ENCODE data around the gene STAB2. TPM values are rescaled to one million over a fixed set of nuclear protein-coding genes. Genes with fewer than 3 reads are reported as not detected.
"Not testable (repeated sequence)": the region's sequence is repeated elsewhere in the genome, so short reads cannot be mapped to it uniquely, and the experiment has no call there.

Gene STAB2
- total RNA-seq, 1 donor from 2014 or later = not detected

GRCh38 chr12:103809154-103809553, 222.1 kb downstream of the STAB2 start:
- no peaks in the 10 kb centered on the region for H3K9me3 Mint-ChIP-seq (ENCODE audit: unreplicated experiment)
- H3K27ac Mint-ChIP-seq (ENCODE audit: unreplicated experiment) = no peak overlapping the region
- no peaks in the 10 kb centered on the region for H3K27me3 Mint-ChIP-seq (ENCODE audit: unreplicated experiment)
- H3K4me3 Mint-ChIP-seq (ENCODE audit: unreplicated experiment) = no peak overlapping the region
- DNase-seq (ENCODE audit: extremely low spot score, unreplicated experiment) = no peak
- H3K4me1 Mint-ChIP-seq (ENCODE audit: unreplicated experiment) = peaks cover 28% of the 10 kb centered on the region
- no peak for TF ChIP-seq CTCF (IDR thresholded peaks at IDR 0.05)
- peaks cover 24% of the 10 kb centered on the region for H3K36me3 Mint-ChIP-seq (ENCODE audit: unreplicated experiment)

GRCh38 chr12:103809639-103810038, 222.6 kb downstream of the STAB2 start:
- not testable (repeated sequence) for H3K27me3 Mint-ChIP-seq (ENCODE audit: unreplicated experiment); DNase-seq (ENCODE audit: extremely low spot score, unreplicated experiment); H3K27ac Mint-ChIP-seq (ENCODE audit: unreplicated experiment); H3K9me3 Mint-ChIP-seq (ENCODE audit: unreplicated experiment); H3K4me3 Mint-ChIP-seq (ENCODE audit: unreplicated experiment)
- H3K36me3 Mint-ChIP-seq (ENCODE audit: unreplicated experiment) = peaks cover 26% of the 10 kb centered on the region
- peaks cover 27% of the 10 kb centered on the region for H3K4me1 Mint-ChIP-seq (ENCODE audit: unreplicated experiment)

GRCh38 chr12:103810111-103810510, 223.0 kb downstream of the STAB2 start:
- H3K27me3 Mint-ChIP-seq (ENCODE audit: unreplicated experiment) = no peaks in the 10 kb centered on the region
- peaks cover 26% of the 10 kb centered on the region for H3K36me3 Mint-ChIP-seq (ENCODE audit: unreplicated experiment)
- H3K9me3 Mint-ChIP-seq (ENCODE audit: unreplicated experiment) = no peaks in the 10 kb centered on the region
- H3K4me3 Mint-ChIP-seq (ENCODE audit: unreplicated experiment) = no peak overlapping the region
- TF ChIP-seq CTCF (IDR thresholded peaks at IDR 0.05) = no peak
- H3K27ac Mint-ChIP-seq (ENCODE audit: unreplicated experiment) = no peak overlapping the region
- no peak for DNase-seq (ENCODE audit: extremely low spot score, unreplicated experiment)
- peaks cover 22% of the 10 kb centered on the region for H3K4me1 Mint-ChIP-seq (ENCODE audit: unreplicated experiment)

- no peak overlapping the region for H3K27ac Mint-ChIP-seq (ENCODE audit: unreplicated experiment)
- no peak overlapping the region for H3K4me3 Mint-ChIP-seq (ENCODE audit: unreplicated experiment)
- TF ChIP-seq CTCF (IDR thresholded peaks at IDR 0.05) = no peak
- H3K27me3 Mint-ChIP-seq (ENCODE audit: unreplicated experiment) = no peaks in the 10 kb centered on the region
- no peaks in the 10 kb centered on the region for H3K9me3 Mint-ChIP-seq (ENCODE audit: unreplicated experiment)
- H3K4me1 Mint-ChIP-seq (ENCODE audit: unreplicated experiment) = peaks cover 7% of the 10 kb centered on the region
- DNase-seq (ENCODE audit: extremely low spot score, unreplicated experiment) = no peak
- peaks cover 20% of the 10 kb centered on the region for H3K36me3 Mint-ChIP-seq (ENCODE audit: unreplicated experiment)
Observed at GRCh38 chr12:103811791-103812190, 224.7 kb downstream of the STAB2 start.

- H3K9me3 Mint-ChIP-seq (ENCODE audit: unreplicated experiment) = no peaks in the 10 kb centered on the region
- H3K36me3 Mint-ChIP-seq (ENCODE audit: unreplicated experiment) = peaks cover 16% of the 10 kb centered on the region
- no peaks in the 10 kb centered on the region for H3K27me3 Mint-ChIP-seq (ENCODE audit: unreplicated experiment)
- no peak for TF ChIP-seq CTCF (IDR thresholded peaks at IDR 0.05)
- H3K27ac Mint-ChIP-seq (ENCODE audit: unreplicated experiment) = no peak overlapping the region
- no peak for DNase-seq (ENCODE audit: extremely low spot score, unreplicated experiment)
- H3K4me1 Mint-ChIP-seq (ENCODE audit: unreplicated experiment) = peaks cover 2% of the 10 kb centered on the region
- no peak overlapping the region for H3K4me3 Mint-ChIP-seq (ENCODE audit: unreplicated experiment)
Observed at GRCh38 chr12:103812789-103813188, 225.7 kb downstream of the STAB2 start.

GRCh38 chr12:103813426-103813825, 226.4 kb downstream of the STAB2 start:
- DNase-seq (ENCODE audit: extremely low spot score, unreplicated experiment) = no peak
- TF ChIP-seq CTCF (IDR thresholded peaks at IDR 0.05) = no peak
- H3K27ac Mint-ChIP-seq (ENCODE audit: unreplicated experiment) = no peak overlapping the region
- H3K27me3 Mint-ChIP-seq (ENCODE audit: unreplicated experiment) = no peaks in the 10 kb centered on the region
- H3K36me3 Mint-ChIP-seq (ENCODE audit: unreplicated experiment) = peaks cover 13% of the 10 kb centered on the region
- H3K4me3 Mint-ChIP-seq (ENCODE audit: unreplicated experiment) = no peak overlapping the region
- no peaks in the 10 kb centered on the region for H3K9me3 Mint-ChIP-seq (ENCODE audit: unreplicated experiment)
- H3K4me1 Mint-ChIP-seq (ENCODE audit: unreplicated experiment) = peaks cover 2% of the 10 kb centered on the region
